ENCODE measurements around the gene TEX14. TPM values are rescaled to one million over a fixed set of nuclear protein-coding genes. Genes with fewer than 3 reads are reported as not detected.

Gene TEX14
- total and polyA plus RNA-seq, 11 donors: 0.04 to 0.36 (median 0.10) TPM; not detected in 3

GRCh38 chr17:58734040-58734439 lies 42.2 kb upstream of the TEX14 start:
- H3K36me3 ChIP-seq: peaks cover 0 to 53% (median 11%) of the 10 kb centered on the region in 9 donors
- no peak overlapping the region for H3K27ac ChIP-seq
- H3K27me3 ChIP-seq: no peaks in the 10 kb centered on the region
- ATAC-seq: no peak
- no peak for DNase-seq
- intact Hi-C loops (cut with DNase I): no loop called here
- H3K9me3 ChIP-seq: no peaks in the 10 kb centered on the region
- TF ChIP-seq POLR2A (IDR thresholded peaks at IDR 0.05): no peak
- no peak for TF ChIP-seq CTCF (IDR thresholded peaks at IDR 0.05)
- WGBS, 4 donors: 92 to 96% (median 94%) methylated on average over 3 of the region's 3 CpGs
- no peak overlapping the region for H3K4me3 ChIP-seq
- no peaks in the 10 kb centered on the region for H3K4me1 ChIP-seq

- H3K27me3 ChIP-seq: no peaks in the 10 kb centered on the region
- TF ChIP-seq POLR2A (IDR thresholded peaks at IDR 0.05) (no peak), CTCF (IDR thresholded peaks at IDR 0.05) (no peak)
- H3K27ac ChIP-seq: no peak overlapping the region
- peaks cover 0 to 60% (median 13%) of the 10 kb centered on the region in 9 donors for H3K36me3 ChIP-seq
- intact Hi-C loops (cut with DNase I): no loop called here
- no peaks in the 10 kb centered on the region for H3K9me3 ChIP-seq
- H3K4me1 ChIP-seq: no peaks in the 10 kb centered on the region
- H3K4me3 ChIP-seq: no peak overlapping the region
- DNase-seq (no peak), ATAC-seq (no peak)
These were observed 39.1 kb upstream of the TEX14 start for GRCh38 chr17:58730937-58731336.

DNA sequence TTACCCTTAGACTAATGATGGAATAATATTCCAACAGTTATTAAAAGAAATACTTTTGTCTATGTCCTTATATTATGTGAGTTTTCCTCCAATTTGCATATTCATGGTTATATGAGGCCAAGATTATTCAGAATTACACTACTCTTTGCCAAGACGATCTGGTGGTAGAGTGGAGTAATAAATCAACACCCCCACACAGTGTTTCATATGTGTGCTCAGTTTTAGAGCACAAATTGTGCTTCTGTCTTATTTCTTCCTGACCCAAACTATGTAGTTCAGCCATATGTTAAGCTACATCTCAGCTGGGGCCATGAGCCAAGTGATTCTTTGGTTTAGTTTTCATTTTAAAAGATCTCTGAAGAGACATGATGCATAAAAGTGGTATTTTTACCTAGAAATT lies 37.0 kb upstream of the TEX14 start:
- H3K4me1 ChIP-seq: no peaks in the 10 kb centered on the region
- H3K36me3 ChIP-seq: peaks cover 0 to 65% (median 23%) of the 10 kb centered on the region in 9 donors
- H3K27me3 ChIP-seq: no peaks in the 10 kb centered on the region
- ATAC-seq (no peak), DNase-seq (no peak)
- H3K9me3 ChIP-seq: no peaks in the 10 kb centered on the region
- no peak overlapping the region for H3K4me3 ChIP-seq
- TF ChIP-seq CTCF (IDR thresholded peaks at IDR 0.05) (no peak), POLR2A (IDR thresholded peaks at IDR 0.05) (no peak)
- WGBS, 4 donors: 43 to 73% (median 55%) methylated on average over 1 of the region's 1 CpG
- no peak overlapping the region for H3K27ac ChIP-seq
- intact Hi-C loops (cut with DNase I): no loop called here

DNA sequence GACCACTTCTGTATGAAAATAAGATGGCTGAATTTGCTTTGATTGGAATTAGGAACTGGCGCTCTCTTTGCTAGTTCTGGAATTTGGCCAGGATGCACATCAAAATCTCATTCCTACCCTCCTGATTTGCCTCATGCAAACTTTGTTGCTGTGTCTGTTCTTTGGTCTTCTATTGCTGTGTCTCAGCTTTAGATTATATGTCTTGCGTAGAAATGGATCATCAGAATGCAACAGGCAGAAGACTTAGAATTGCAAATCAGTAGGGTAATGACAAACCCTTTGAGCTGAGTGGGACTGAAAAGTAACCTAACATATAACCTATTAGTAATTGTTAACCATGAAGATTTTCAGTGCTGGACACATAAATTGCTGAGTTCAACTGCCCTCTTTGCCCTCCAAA lies 30.9 kb upstream of the TEX14 start:
- no peaks in the 10 kb centered on the region for H3K27me3 ChIP-seq
- no peaks in the 10 kb centered on the region for H3K9me3 ChIP-seq
- H3K36me3 ChIP-seq: peaks cover 0 to 67% (median 44%) of the 10 kb centered on the region in 9 donors
- no peak for ATAC-seq
- H3K4me1 ChIP-seq: no peaks in the 10 kb centered on the region
- no peak overlapping the region for H3K27ac ChIP-seq
- no peak for DNase-seq
- H3K4me3 ChIP-seq: no peak overlapping the region
- intact Hi-C loops (cut with DNase I): no loop called here
- WGBS, 4 donors: 94 to 100% (median 98%) methylated on average over 2 of the region's 2 CpGs
- no peak for TF ChIP-seq POLR2A (IDR thresholded peaks at IDR 0.05)
- TF ChIP-seq CTCF (IDR thresholded peaks at IDR 0.05): no peak

Data from heart left ventricle (tissue), 16 donors.